ENCODE results near the gene PDP2. TPM values are rescaled to one million over a fixed set of nuclear protein-coding genes. Genes with fewer than 3 reads are reported as not detected.

The PDP2 gene
- total RNA-seq, 1 donor from 2014 or later = 11.7 TPM

- Histone ChIP-seq H3K36me3 (ENCODE audit: control insufficient read depth, insufficient read depth, low read length) (no peaks in the 10 kb centered on the region), H3K27me3 (ENCODE audit: control insufficient read depth, insufficient read depth, low read length) (no peaks in the 10 kb centered on the region), H3K4me3 (ENCODE audit: low read depth, low read length) (no peak overlapping the region)
- no peak for DNase-seq (ENCODE audit: low read depth)
- TF ChIP-seq, protein P1, sequence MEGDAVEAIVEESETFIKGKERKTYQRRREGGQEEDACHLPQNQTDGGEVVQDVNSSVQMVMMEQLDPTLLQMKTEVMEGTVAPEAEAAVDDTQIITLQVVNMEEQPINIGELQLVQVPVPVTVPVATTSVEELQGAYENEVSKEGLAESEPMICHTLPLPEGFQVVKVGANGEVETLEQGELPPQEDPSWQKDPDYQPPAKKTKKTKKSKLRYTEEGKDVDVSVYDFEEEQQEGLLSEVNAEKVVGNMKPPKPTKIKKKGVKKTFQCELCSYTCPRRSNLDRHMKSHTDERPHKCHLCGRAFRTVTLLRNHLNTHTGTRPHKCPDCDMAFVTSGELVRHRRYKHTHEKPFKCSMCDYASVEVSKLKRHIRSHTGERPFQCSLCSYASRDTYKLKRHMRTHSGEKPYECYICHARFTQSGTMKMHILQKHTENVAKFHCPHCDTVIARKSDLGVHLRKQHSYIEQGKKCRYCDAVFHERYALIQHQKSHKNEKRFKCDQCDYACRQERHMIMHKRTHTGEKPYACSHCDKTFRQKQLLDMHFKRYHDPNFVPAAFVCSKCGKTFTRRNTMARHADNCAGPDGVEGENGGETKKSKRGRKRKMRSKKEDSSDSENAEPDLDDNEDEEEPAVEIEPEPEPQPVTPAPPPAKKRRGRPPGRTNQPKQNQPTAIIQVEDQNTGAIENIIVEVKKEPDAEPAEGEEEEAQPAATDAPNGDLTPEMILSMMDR (IDR thresholded peaks at IDR 0.05; ENCODE audit: insufficient read depth, low read length, poor library complexity, severe bottlenecking) = no peak
These were observed 24.1 kb downstream of the PDP2 start for GRCh38 chr16:66904428-66904845.

GRCh38 chr16:66904846-66905632 is 24.7 kb downstream of the PDP2 start:
- no peak for DNase-seq (ENCODE audit: low read depth)
- Histone ChIP-seq H3K4me3 (ENCODE audit: low read depth, low read length) (no peak overlapping the region), H3K27me3 (ENCODE audit: control insufficient read depth, insufficient read depth, low read length) (no peaks in the 10 kb centered on the region), H3K36me3 (ENCODE audit: control insufficient read depth, insufficient read depth, low read length) (no peaks in the 10 kb centered on the region)
- TF ChIP-seq, protein P1 (IDR thresholded peaks at IDR 0.05; ENCODE audit: insufficient read depth, low read length, poor library complexity, severe bottlenecking) = no peak

- Histone ChIP-seq H3K36me3 (ENCODE audit: control insufficient read depth, insufficient read depth, low read length) (no peaks in the 10 kb centered on the region), H3K27me3 (ENCODE audit: control insufficient read depth, insufficient read depth, low read length) (no peaks in the 10 kb centered on the region), H3K4me3 (ENCODE audit: low read depth, low read length) (no peak overlapping the region)
- TF ChIP-seq, protein P1 (IDR thresholded peaks at IDR 0.05; ENCODE audit: insufficient read depth, low read length, poor library complexity, severe bottlenecking) = no peak
- no peak for DNase-seq (ENCODE audit: low read depth)
These were observed 25.6 kb downstream of the PDP2 start for GRCh38 chr16:66905633-66906539.

DNA sequence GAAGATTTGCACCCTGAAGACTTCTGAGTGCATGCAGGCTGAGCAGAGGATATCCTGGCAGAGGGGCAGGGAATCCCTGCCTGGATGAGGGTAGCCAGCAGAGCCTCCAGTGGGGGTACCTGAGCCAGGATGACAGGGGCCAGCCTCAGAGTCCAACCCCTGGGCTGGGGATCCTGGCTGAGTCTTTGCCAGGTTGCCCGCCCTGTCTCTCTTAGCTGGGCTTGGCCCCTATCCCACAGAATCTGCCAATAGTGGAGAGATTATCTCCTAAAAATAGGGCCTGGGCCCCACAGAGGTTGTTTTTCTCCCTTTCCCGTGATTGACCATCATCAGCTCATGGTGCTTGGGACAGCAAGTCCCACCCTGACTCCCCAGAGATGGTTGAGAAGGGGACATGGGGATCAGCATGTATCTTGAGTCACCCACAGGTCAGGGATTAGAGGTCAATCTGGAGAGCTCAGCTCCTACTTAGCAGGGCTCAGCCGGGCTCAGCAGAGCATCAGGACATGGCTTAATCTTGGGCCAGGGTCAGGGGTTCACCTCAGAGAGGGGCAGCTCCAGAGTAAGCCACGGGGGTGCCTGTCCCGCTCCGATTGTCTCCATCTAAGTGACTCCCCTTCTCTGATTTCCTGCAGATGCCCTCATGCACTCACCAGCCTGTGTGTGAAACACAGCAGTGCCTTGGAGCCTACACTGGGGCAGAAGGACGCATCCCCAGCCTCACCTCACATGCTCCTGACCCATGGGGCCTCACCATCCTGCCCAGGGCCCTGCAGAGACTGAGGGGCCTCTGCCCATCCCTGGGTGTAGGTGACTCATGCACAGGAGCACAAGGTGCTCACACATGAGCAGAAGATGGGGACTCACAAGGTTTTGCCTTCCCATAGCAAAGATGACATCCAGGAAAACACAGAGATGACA is 26.9 kb downstream of the PDP2 start:
- Histone ChIP-seq H3K36me3 (ENCODE audit: control insufficient read depth, insufficient read depth, low read length) (no peaks in the 10 kb centered on the region), H3K4me3 (ENCODE audit: low read depth, low read length) (no peak overlapping the region), H3K27me3 (ENCODE audit: control insufficient read depth, insufficient read depth, low read length) (no peaks in the 10 kb centered on the region)
- TF ChIP-seq, protein P1 (IDR thresholded peaks at IDR 0.05; ENCODE audit: insufficient read depth, low read length, poor library complexity, severe bottlenecking) = no peak
- no peak for DNase-seq (ENCODE audit: low read depth)

DNA sequence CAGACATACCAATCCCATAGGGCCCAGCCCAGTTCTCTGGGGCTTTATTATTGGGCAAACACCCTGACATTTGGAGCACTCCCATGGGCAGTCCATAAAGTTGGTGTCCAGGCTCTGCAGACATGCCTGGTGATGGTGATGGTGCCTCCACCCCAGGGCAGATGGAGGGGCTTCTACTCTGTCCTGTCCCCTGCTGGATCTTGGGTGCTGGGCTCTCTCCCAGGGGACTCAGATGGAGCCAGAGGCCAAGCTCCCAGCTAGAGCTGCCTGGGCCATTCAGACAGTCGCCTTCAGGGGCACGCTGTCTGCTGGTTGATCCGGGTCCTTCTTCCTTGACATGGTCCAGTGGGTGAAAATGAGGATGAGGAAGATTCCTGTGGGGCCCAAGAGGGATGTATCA is 27.8 kb downstream of the PDP2 start:
- TF ChIP-seq, protein P1 (IDR thresholded peaks at IDR 0.05; ENCODE audit: insufficient read depth, low read length, poor library complexity, severe bottlenecking) = no peak
- no peak for DNase-seq (ENCODE audit: low read depth)
- no peaks in the 10 kb centered on the region for H3K36me3 ChIP-seq (ENCODE audit: control insufficient read depth, insufficient read depth, low read length)

More for the DNA sequence above, 27.8 kb downstream of the PDP2 start:
- H3K27me3 ChIP-seq (ENCODE audit: control insufficient read depth, insufficient read depth, low read length) = no peaks in the 10 kb centered on the region
- H3K4me3 ChIP-seq (ENCODE audit: low read depth, low read length) = no peak overlapping the region
